ENCODE data around the gene SFXN5.

Gene SFXN5

GRCh38 chr2:72990695-72991438 is 80.6 kb downstream of the SFXN5 start:
- H3K36me3 ChIP-seq: no peaks in the 10 kb centered on the region
- H3K9me3 ChIP-seq: no peaks in the 10 kb centered on the region
- DNase-seq: no peak
- TF ChIP-seq, protein P1, sequence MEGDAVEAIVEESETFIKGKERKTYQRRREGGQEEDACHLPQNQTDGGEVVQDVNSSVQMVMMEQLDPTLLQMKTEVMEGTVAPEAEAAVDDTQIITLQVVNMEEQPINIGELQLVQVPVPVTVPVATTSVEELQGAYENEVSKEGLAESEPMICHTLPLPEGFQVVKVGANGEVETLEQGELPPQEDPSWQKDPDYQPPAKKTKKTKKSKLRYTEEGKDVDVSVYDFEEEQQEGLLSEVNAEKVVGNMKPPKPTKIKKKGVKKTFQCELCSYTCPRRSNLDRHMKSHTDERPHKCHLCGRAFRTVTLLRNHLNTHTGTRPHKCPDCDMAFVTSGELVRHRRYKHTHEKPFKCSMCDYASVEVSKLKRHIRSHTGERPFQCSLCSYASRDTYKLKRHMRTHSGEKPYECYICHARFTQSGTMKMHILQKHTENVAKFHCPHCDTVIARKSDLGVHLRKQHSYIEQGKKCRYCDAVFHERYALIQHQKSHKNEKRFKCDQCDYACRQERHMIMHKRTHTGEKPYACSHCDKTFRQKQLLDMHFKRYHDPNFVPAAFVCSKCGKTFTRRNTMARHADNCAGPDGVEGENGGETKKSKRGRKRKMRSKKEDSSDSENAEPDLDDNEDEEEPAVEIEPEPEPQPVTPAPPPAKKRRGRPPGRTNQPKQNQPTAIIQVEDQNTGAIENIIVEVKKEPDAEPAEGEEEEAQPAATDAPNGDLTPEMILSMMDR (IDR thresholded peaks at IDR 0.05; ENCODE audit: low read depth, low read length): no peak
- no peaks in the 10 kb centered on the region for H3K27me3 ChIP-seq
- no peak overlapping the region for H3K4me3 ChIP-seq (ENCODE audit: low read depth, low read length)
- no peaks in the 10 kb centered on the region for H3K4me1 ChIP-seq

DNA sequence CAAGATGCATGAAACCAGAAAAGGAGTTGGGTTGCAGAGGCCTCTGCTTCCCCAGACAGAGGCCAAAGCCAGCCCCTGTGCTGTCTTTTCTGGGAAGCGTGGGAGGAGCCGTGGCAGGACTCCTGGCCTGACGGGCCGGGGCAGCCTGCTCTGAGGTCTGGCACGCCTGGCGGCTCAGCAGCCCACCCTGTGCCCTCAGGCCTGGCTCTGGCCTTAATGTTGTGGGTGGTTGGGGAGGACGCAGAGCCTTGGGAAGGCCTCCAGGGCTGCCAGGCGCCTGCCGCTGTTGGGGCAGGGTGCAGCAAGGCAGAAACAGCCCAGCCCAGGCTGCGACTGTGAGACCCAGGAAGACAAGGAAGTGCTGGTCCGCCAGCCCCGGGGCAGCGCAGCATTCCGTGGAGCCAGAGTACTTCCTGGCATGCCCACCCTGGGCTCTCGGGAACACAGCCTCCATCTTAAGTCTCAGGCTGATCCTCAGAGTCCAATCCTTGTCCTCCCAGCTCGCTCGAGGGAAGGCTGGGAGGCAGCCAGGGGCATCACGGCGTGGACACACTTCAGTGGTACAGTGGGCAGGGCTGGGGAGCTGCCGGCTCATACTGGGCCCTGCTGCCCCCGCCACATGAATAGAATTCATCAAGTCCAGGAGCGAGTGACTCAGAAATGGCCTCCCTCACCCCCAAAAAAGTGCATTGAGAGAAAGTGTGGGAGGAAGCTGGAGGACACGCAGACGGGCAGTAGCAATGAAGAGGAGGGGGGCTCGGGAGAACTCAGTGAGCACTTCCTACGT is 81.5 kb downstream of the SFXN5 start:
- Histone ChIP-seq H3K4me1 (no peaks in the 10 kb centered on the region), H3K36me3 (no peaks in the 10 kb centered on the region), H3K27me3 (no peaks in the 10 kb centered on the region), H3K4me3 (ENCODE audit: low read depth, low read length) (no peak overlapping the region), H3K9me3 (no peaks in the 10 kb centered on the region)
- TF ChIP-seq, protein P1 (IDR thresholded peaks at IDR 0.05; ENCODE audit: low read depth, low read length): no peak
- peak; percentile 62 for DNase-seq

DNA sequence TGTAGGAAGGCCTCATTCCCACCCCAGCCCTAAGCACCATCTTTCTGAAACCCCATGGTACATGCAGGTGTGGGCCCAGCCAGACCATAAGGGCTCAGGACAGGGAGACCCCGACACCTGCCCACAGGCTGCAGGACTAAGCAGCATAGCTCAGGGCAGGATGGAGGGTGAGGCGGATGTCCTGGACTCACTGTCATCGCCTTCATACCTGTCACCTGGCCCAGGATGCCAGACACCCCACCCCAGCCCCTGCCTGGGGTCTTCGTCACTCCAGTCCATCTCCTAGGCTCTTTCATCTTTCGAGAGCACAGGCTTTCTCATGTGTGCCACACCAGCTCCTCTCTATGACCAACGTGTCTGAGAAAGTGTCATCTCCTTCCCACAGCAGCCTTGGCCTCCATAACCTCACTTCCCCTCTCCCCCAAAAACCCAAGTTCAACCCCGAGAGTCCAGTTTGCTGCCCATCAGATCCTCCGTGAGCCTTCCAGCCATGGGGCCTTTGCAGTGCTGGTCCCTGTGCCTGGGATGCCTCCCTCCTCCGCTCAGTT is 82.7 kb downstream of the SFXN5 start:
- no peaks in the 10 kb centered on the region for H3K36me3 ChIP-seq
- DNase-seq: no peak

DNA sequence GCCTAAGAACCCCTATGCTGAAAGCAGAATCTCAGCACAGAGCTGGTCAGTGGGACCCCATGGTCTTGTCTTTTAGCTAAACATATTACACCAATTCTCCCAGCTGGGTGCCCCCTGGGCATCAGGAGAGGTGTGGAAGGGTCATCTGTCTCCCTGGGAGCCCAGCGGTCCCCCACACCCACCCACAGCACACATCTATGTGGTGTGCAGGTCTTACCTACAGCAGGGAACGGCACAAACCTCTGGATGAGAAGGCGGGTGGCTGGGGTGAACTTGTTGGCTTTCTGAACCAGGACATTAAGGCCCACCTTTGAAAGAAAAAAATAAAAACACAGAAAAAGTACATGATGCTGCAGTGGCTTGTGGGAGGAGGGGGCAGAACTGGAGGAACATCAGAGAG is 83.5 kb downstream of the SFXN5 start:
- no peaks in the 10 kb centered on the region for H3K4me1 ChIP-seq
- no peaks in the 10 kb centered on the region for H3K9me3 ChIP-seq
- H3K4me3 ChIP-seq (ENCODE audit: low read depth, low read length): no peak overlapping the region
- TF ChIP-seq, protein P1 (IDR thresholded peaks at IDR 0.05; ENCODE audit: low read depth, low read length): no peak
- no peaks in the 10 kb centered on the region for H3K27me3 ChIP-seq
- DNase-seq: no peak
- H3K36me3 ChIP-seq: no peaks in the 10 kb centered on the region

More for the DNA sequence above, 82.7 kb downstream of the SFXN5 start:
- no peaks in the 10 kb centered on the region for H3K4me1 ChIP-seq
- no peak overlapping the region for H3K4me3 ChIP-seq (ENCODE audit: low read depth, low read length)
- H3K9me3 ChIP-seq: no peaks in the 10 kb centered on the region
- TF ChIP-seq, protein P1 (IDR thresholded peaks at IDR 0.05; ENCODE audit: low read depth, low read length): no peak
- H3K27me3 ChIP-seq: no peaks in the 10 kb centered on the region

DNA sequence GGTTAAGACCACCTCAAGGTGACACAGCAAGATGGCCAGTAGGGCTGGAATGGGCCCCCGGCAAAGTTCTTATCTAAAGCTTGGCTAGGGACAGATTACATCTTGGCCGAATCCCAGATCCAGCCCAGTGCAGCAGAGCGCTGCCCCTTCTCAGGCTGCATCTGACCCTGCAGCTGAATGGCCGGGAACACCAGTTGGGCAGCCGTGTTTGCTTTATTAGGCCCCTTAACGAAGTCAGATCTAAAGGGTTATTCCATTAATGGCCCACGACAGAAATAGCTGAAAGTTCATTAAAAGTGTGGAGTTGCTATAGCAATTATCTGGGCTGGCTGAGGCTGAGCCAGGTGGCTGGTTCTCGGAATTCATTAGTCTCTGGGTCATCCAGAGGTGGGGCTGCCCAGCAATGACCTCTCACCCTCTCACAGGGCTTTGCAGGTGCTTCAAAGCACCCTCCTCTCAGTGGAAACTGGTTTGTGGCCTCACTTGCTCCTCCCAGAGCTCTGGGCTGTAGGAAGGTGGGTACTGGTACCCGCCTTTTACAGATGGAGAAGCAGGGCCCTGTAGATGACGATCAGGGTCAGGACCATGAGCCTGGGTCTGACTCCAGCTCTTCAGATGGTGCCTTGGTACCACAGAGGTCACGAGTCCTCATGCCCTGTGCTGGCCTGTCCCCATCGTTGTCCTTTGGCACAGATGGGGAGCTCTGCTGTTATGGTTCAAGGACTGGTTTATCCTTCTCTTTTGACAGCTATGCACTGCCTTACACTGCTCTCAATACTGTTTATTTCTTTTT is 85.4 kb downstream of the SFXN5 start:
- TF ChIP-seq, protein P1 (IDR thresholded peaks at IDR 0.05; ENCODE audit: low read depth, low read length): no peak

More for the DNA sequence above, 85.4 kb downstream of the SFXN5 start:
- Histone ChIP-seq H3K36me3 (no peaks in the 10 kb centered on the region), H3K4me3 (ENCODE audit: low read depth, low read length) (no peak overlapping the region), H3K27me3 (no peaks in the 10 kb centered on the region), H3K4me1 (no peaks in the 10 kb centered on the region), H3K9me3 (no peaks in the 10 kb centered on the region)
- DNase-seq: no peak

All from BE2C (cell line).